ENCODE results near the gene ITPK1. TPM values are rescaled to one million over a fixed set of nuclear protein-coding genes. Genes with fewer than 3 reads are reported as not detected.

The ITPK1 gene
- total RNA-seq, 1 experiment from 2014 or later: 66.2 TPM

DNA sequence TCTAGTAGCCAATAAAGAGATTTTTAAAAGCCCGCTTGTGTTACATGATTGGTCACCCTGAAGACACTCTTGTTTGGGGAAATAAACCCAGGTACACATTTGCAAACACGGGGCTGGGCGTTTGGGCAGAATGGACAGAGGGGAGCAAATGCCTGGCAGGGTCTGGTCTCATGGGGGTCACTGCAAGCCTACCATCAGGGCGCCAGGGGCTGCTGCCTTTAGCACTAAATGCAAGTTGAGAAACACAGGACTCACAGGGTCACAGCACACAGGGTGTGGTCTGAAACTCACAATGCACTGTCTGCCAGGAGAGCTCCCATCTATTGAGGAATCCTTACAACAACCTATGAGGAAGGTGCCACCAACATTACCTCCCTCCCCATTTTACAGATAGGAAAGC is 130.2 kb downstream of the ITPK1 start:
- H3K9ac ChIP-seq (ENCODE audit: low read length): no peak overlapping the region
- ChIA-PET POLR2A (ENCODE audit: unreplicated experiment) (no interaction called here), CTCF (no interaction called here)
- no TSS peak for BruUV-seq (replicated peaks)
- H2AFZ ChIP-seq (ENCODE audit: low read length): no peak overlapping the region
- no peak overlapping the region for H3K27ac ChIP-seq (ENCODE audit: low read length)
- no peaks in the 10 kb centered on the region for H3K79me2 ChIP-seq (ENCODE audit: low read length)
- H3K36me3 ChIP-seq (ENCODE audit: low read depth, low read length): no peaks in the 10 kb centered on the region
- H3F3A ChIP-seq (ENCODE audit: low read length, unreplicated experiment): no peaks in the 10 kb centered on the region
- no peaks in the 10 kb centered on the region for H3K9me2 ChIP-seq (replicated peaks; ENCODE audit: low read length)
- ATAC-seq (no peak), DNase-seq (no peak)
- intact Hi-C loops (cut with micrococcal nuclease): no loop called here
- no peaks in the 10 kb centered on the region for H3K9me3 ChIP-seq (ENCODE audit: low read length)
- no peaks in the 10 kb centered on the region for H3K27me3 ChIP-seq (ENCODE audit: low read length)
- H4K20me1 ChIP-seq (ENCODE audit: low read length): no peaks in the 10 kb centered on the region
- TF ChIP-seq EZH2phosphoT487 (IDR thresholded peaks at IDR 0.05; ENCODE audit: borderline replicate concordance, low read length) (no peak), CTCF (conservative IDR thresholded peaks at IDR 0.05; ENCODE audit: low read depth, low read length) (no peak), EZH2 (IDR thresholded peaks at IDR 0.05; ENCODE audit: low read length, unreplicated experiment) (no peak)
- no peak overlapping the region for H3K4me2 ChIP-seq (ENCODE audit: low read length)
- H3K4me1 ChIP-seq (ENCODE audit: insufficient read depth, low read length): peaks cover 31% of the 10 kb centered on the region
- H3K4me3 ChIP-seq (ENCODE audit: low read length): no peak overlapping the region

DNA sequence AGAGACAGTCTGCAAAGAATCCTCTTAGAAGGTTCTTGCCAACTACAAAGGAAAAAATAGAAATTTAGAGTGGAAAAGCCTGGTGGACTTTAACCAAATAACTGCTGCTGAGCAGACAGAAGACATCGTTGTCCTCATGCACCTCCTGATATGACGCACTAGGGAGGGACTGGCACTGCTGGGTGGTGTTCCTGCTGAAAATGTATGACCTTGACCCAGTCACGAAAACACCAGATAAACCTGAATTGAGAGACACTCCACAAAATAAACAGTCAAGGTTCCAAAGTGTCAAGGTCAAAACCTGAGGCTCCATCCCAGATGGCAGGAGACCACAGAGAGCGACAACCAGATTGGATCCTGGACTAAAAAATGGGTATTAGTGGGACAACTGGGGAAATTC is 130.8 kb downstream of the ITPK1 start:
- H3K4me2 ChIP-seq (ENCODE audit: low read length): no peak overlapping the region
- ChIA-PET CTCF (no interaction called here), POLR2A (ENCODE audit: unreplicated experiment) (no interaction called here)
- no TSS peak for BruUV-seq (replicated peaks)
- no peak for ATAC-seq
- no peak overlapping the region for H3K4me3 ChIP-seq (ENCODE audit: low read length)
- no peak overlapping the region for H3K27ac ChIP-seq (ENCODE audit: low read length)
- no peaks in the 10 kb centered on the region for H3F3A ChIP-seq (ENCODE audit: low read length, unreplicated experiment)
- no peak for DNase-seq
- no peaks in the 10 kb centered on the region for H4K20me1 ChIP-seq (ENCODE audit: low read length)
- TF ChIP-seq CTCF (conservative IDR thresholded peaks at IDR 0.05; ENCODE audit: low read depth, low read length) (no peak), EZH2phosphoT487 (IDR thresholded peaks at IDR 0.05; ENCODE audit: borderline replicate concordance, low read length) (no peak), EZH2 (IDR thresholded peaks at IDR 0.05; ENCODE audit: low read length, unreplicated experiment) (no peak)
- no peaks in the 10 kb centered on the region for H3K27me3 ChIP-seq (ENCODE audit: low read length)
- no peaks in the 10 kb centered on the region for H3K9me3 ChIP-seq (ENCODE audit: low read length)
- no peak overlapping the region for H2AFZ ChIP-seq (ENCODE audit: low read length)
- H3K9me2 ChIP-seq (replicated peaks; ENCODE audit: low read length): no peaks in the 10 kb centered on the region
- peaks cover 31% of the 10 kb centered on the region for H3K4me1 ChIP-seq (ENCODE audit: insufficient read depth, low read length)
- H3K79me2 ChIP-seq (ENCODE audit: low read length): no peaks in the 10 kb centered on the region
- intact Hi-C loops (cut with micrococcal nuclease): no loop called here
- H3K9ac ChIP-seq (ENCODE audit: low read length): no peak overlapping the region
- H3K36me3 ChIP-seq (ENCODE audit: low read depth, low read length): peaks cover 5% of the 10 kb centered on the region; the same call in 1 of the 2 replicates

DNA sequence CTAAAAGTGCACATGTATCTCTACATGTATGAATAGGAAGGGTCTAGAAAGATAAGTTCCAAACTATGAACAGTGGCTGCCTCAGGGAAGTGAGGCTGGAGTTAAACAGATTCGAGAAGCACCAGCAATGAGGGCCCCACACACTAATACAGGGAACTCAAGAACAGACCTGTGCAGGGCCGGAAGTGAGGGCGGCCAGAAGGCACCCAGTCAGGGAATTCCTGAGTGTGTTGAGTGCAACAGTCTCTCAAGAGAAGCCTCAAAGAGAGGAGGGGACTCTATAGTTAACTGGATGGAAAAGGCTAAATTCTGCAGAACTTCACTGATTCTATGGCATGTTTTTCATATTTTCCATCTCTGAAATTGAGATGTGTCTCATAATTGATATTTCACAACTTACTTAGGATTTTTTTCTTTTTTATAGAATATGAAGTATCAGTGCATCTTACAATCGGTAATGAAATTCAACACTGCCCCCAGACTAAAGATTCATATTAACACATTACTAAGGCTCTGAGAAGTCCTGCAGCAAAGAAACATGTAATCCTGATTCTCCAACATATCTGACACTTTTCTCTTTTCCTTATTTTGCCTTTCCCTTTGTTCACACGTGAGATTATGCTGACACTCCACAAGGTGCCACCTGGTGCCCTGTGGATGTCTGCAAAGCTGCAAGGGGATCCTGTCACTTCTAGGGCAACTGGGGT is 131.5 kb downstream of the ITPK1 start:
- intact Hi-C loops (cut with micrococcal nuclease): no loop called here
- Histone ChIP-seq H3K9ac (ENCODE audit: low read length) (no peak overlapping the region), H3K4me3 (ENCODE audit: low read length) (no peak overlapping the region), H2AFZ (ENCODE audit: low read length) (no peak overlapping the region), H4K20me1 (ENCODE audit: low read length) (no peaks in the 10 kb centered on the region), H3K9me2 (replicated peaks; ENCODE audit: low read length) (no peaks in the 10 kb centered on the region), H3K4me2 (ENCODE audit: low read length) (no peak overlapping the region), H3K79me2 (ENCODE audit: low read length) (no peaks in the 10 kb centered on the region), H3F3A (ENCODE audit: low read length, unreplicated experiment) (no peaks in the 10 kb centered on the region), H3K36me3 (ENCODE audit: low read depth, low read length) (peaks cover 6% of the 10 kb centered on the region; the same call in 1 of the 2 replicates), H3K9me3 (ENCODE audit: low read length) (no peaks in the 10 kb centered on the region), H3K27ac (ENCODE audit: low read length) (no peak overlapping the region), H3K27me3 (ENCODE audit: low read length) (no peaks in the 10 kb centered on the region), H3K4me1 (ENCODE audit: insufficient read depth, low read length) (peaks cover 31% of the 10 kb centered on the region)
- no peak for TF ChIP-seq EZH2 (IDR thresholded peaks at IDR 0.05; ENCODE audit: low read length, unreplicated experiment)
- POLR2A ChIA-PET (ENCODE audit: unreplicated experiment): no interaction called here
- no peak for DNase-seq
- CTCF ChIA-PET: no interaction called here
- no peak for ATAC-seq
- no TSS peak for BruUV-seq (replicated peaks)

Data from PC-3 (cell line).